BE2C (cell line): ENCODE measurements around the gene TMTC2.

Experiments
- DNase-seq: peaks from one replicate; pipeline ENCODE4 v3.0.0-alpha.2; 2020
- H3K27me3 ChIP-seq: fragments of 250-450 bp; sonication (Bioruptor Pico); 2 replicates; pipeline ENCODE4 v1.5.1; 2020; ENCODE audit warnings: mild to moderate bottlenecking
- H3K36me3 ChIP-seq: fragments of 250-450 bp; sonication (Bioruptor Pico); 2 replicates; pipeline ENCODE4 v1.5.1; 2020; ENCODE audit warnings: mild to moderate bottlenecking
- H3K4me1 ChIP-seq: fragments of 250-450 bp; sonication (Bioruptor Pico); 2 replicates; pipeline ENCODE4 v1.5.1; 2020
- H3K4me3 ChIP-seq: 2 replicates; pipeline ENCODE4 v1.5.1; 2011; ENCODE audit warnings: low read depth, low read length
- H3K9me3 ChIP-seq: fragments of 250-450 bp; sonication (Bioruptor Pico); 2 replicates; pipeline ENCODE4 v1.5.1; 2020
- CTCF ChIP-seq: IDR thresholded peaks from 2 replicates; pipeline ENCODE4 v1.5.1; 2012; ENCODE audit warnings: mild to moderate bottlenecking, low read depth, low read length

Gene TMTC2

GRCh38 chr12:82942521-82942920 is 255.8 kb downstream of the TMTC2 start:
- TF ChIP-seq CTCF: no peak
- Histone ChIP-seq H3K9me3 (no peaks in the 10 kb centered on the region), H3K4me3 (no peak overlapping the region), H3K4me1 (no peaks in the 10 kb centered on the region), H3K27me3 (no peaks in the 10 kb centered on the region), H3K36me3 (no peaks in the 10 kb centered on the region)
- DNase-seq: no peak

- DNase-seq: no peak
- Histone ChIP-seq H3K4me1 (no peaks in the 10 kb centered on the region), H3K36me3 (no peaks in the 10 kb centered on the region), H3K9me3 (no peaks in the 10 kb centered on the region), H3K27me3 (no peaks in the 10 kb centered on the region), H3K4me3 (no peak overlapping the region)
- no peak for TF ChIP-seq CTCF
Observed at GRCh38 chr12:82942991-82943401, 256.3 kb downstream of the TMTC2 start.

- no peak for DNase-seq
- H3K4me3 ChIP-seq: no peak overlapping the region
- no peak for TF ChIP-seq CTCF
Observed at GRCh38 chr12:82948491-82948890, 261.8 kb downstream of the TMTC2 start.

GRCh38 chr12:82950356-82950755 is 263.6 kb downstream of the TMTC2 start:
- Histone ChIP-seq H3K4me1 (peaks cover 8% of the 10 kb centered on the region; the same call in 1 of the 2 replicates), H3K4me3 (no peak overlapping the region), H3K27me3 (no peaks in the 10 kb centered on the region), H3K9me3 (no peaks in the 10 kb centered on the region), H3K36me3 (no peaks in the 10 kb centered on the region)
- no peak for TF ChIP-seq CTCF
- no peak for DNase-seq

More at GRCh38 chr12:82948491-82948890, 261.8 kb downstream of the TMTC2 start:
- H3K36me3 ChIP-seq: no peaks in the 10 kb centered on the region
- H3K27me3 ChIP-seq: no peaks in the 10 kb centered on the region
- peaks cover 7% of the 10 kb centered on the region; the same call in 1 of the 2 replicates for H3K4me1 ChIP-seq
- H3K9me3 ChIP-seq: no peaks in the 10 kb centered on the region

- Histone ChIP-seq H3K4me3 (no peak overlapping the region), H3K27me3 (no peaks in the 10 kb centered on the region), H3K9me3 (no peaks in the 10 kb centered on the region), H3K4me1 (peaks cover 8% of the 10 kb centered on the region; the same call in 1 of the 2 replicates), H3K36me3 (no peaks in the 10 kb centered on the region)
- DNase-seq: no peak
- TF ChIP-seq CTCF: no peak
Observed at GRCh38 chr12:82952946-82953345, 266.2 kb downstream of the TMTC2 start.

- DNase-seq: no peak
- Histone ChIP-seq H3K4me1 (peaks cover 8% of the 10 kb centered on the region; the same call in 1 of the 2 replicates), H3K9me3 (no peaks in the 10 kb centered on the region), H3K27me3 (no peaks in the 10 kb centered on the region), H3K36me3 (no peaks in the 10 kb centered on the region), H3K4me3 (no peak overlapping the region)
- no peak for TF ChIP-seq CTCF
Observed at GRCh38 chr12:82953397-82953796, 266.7 kb downstream of the TMTC2 start.
